Stimulated activated CD8-positive, alpha-beta memory T cell treated with anti-CD3 and anti-CD28 coated beads, Interleukin-12 subunit alpha, Interleukin-12 subunit beta, amount 100 ng/mL, for 4 hours (primary cell): Measurements from ENCODE around the gene APC2.
"Not testable (repeated sequence)": the region's sequence is repeated elsewhere in the genome, so short reads cannot be mapped to it uniquely, and the experiment has no call there.

Experiments used
- DNase-seq: peaks from one replicate; pipeline ENCODE4 v3.0.0-alpha.2; 2020; ENCODE audit warnings: low read depth

The APC2 gene

GRCh38 chr19:1467215-1467489 lies 17.2 kb downstream of the APC2 start:
- no peak for DNase-seq

- no peak for DNase-seq
These were observed 17.8 kb downstream of the APC2 start for GRCh38 chr19:1467490-1468273.

DNA sequence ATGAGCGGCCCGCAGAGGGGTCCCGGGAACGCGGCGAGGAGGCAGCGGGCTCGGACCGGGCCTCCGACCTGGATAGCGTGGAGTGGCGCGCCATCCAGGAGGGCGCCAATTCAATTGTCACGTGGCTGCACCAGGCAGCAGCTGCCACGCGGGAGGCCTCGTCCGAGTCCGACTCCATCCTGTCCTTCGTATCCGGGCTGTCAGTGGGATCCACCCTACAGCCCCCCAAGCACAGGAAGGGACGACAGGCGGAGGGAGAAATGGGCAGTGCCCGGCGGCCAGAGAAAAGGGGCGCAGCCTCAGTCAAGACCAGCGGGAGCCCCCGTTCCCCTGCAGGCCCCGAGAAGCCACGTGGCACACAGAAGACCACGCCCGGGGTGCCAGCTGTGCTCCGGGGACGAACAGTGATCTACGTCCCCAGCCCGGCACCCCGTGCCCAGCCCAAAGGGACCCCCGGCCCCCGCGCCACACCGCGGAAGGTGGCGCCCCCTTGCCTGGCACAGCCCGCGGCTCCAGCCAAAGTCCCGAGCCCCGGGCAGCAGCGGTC lies 18.4 kb downstream of the APC2 start:
- DNase-seq, result no peak

DNA sequence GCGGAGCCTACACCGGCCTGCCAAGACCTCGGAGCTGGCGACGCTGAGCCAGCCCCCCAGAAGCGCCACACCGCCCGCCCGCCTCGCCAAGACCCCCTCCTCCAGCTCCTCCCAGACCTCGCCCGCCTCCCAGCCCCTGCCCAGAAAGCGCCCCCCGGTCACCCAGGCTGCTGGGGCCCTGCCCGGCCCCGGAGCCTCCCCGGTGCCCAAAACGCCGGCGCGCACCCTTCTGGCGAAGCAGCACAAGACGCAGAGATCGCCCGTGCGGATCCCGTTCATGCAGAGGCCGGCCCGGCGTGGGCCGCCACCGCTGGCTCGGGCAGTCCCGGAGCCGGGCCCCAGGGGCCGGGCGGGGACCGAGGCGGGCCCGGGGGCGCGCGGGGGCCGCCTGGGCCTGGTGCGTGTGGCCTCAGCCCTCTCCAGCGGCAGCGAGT lies 18.9 kb downstream of the APC2 start:
- no peak for DNase-seq

- DNase-seq, result no peak
These were observed 19.5 kb downstream of the APC2 start for GRCh38 chr19:1469255-1470054.

DNA sequence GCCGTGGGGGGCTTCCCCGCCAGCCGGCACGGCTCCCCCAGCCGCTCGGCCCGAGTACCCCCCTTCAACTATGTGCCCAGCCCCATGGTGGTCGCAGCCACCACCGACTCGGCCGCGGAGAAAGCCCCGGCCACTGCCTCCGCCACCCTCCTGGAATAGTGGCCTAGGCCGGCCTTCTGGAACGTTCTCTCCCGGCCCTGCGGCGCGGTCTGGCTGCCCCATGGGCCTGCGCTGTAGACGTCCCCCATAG lies 20.1 kb downstream of the APC2 start:
- no peak for DNase-seq

DNA sequence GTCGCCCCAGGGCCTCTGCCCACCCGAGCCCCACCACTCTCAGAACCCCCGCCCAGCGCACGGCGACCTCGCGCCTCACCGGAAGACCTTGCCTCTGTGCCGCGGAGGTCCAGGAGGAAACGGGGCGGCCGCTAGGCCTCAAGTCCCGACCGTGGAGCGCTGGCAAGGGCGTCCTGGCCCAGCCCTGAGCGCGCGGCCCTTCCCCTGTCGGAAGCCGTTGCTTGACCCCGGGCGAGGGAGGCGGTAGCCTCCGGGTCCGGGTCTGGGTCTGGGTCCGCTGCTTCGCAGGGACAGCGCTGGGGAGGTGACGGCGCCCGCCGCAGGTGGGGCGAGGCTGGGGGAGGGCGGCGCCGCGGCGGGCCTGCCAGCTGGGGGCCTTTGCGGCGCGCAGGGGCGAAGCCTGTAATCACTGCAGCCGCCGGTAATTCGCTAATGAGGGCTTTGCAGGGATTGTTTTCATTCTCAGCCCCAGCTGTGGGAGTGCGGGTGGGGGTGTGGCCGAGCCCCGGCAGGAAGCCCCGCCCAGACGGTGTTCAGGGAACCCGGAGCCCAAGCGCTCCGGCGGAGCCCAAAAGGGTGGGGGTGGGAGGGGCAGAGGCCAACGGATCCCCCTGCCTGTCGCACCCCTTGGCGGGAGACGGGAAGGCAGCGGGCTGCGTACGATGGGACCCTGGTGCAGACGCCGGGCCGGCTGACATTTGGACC lies 20.5 kb downstream of the APC2 start:
- peak; percentile 53 for DNase-seq

GRCh38 chr19:1471010-1471514 lies 21.1 kb downstream of the APC2 start:
- DNase-seq, result no peak

GRCh38 chr19:1471515-1472160 lies 21.7 kb downstream of the APC2 start:
- no peak for DNase-seq

- DNase-seq, result no peak
These were observed 22.5 kb downstream of the APC2 start for GRCh38 chr19:1472231-1473084.

- no peak for DNase-seq
These were observed 23.3 kb downstream of the APC2 start for GRCh38 chr19:1473085-1473851.

DNA sequence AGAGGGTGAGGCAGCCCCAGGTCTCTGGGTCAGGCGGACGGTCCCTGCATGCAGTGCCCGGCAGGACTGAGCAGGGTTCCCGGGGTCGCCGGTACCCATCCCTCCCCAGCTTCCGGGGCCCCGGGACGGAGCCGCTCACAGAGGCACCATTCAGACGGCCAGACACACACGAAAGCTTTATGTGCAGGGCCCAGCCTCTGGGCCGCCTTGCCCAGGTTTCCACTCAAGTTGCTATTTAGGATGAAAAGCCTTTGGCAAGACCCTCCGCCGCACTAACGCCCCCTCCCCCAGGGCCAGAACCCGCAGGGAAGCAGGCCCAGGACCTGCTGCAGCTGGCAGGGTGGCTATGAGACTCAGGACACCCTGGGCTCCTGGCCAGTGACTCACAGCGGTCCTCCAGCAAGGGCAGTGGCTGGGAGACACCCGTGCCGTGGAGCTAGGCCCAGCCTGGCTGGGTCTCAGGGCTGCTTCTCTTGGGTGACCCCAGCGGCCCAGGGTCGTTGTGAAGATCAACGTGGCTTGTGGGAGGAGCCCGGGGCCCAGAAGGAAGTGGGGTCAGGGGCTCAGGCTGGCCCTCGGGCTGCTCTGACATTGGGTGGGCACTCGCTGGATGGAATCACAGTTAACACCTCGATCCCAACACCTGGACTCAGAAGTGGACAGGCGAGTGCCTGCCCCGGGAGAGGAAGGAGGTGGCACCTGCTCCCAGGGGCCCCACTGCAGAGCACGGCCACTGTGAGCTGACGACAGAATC lies 24.3 kb downstream of the APC2 start:
- DNase-seq, result no peak

- DNase-seq, result no peak
These were observed 24.9 kb downstream of the APC2 start for GRCh38 chr19:1474765-1475351.

- DNase-seq, result no peak
These were observed 26.0 kb downstream of the APC2 start for GRCh38 chr19:1475751-1476437.

DNA sequence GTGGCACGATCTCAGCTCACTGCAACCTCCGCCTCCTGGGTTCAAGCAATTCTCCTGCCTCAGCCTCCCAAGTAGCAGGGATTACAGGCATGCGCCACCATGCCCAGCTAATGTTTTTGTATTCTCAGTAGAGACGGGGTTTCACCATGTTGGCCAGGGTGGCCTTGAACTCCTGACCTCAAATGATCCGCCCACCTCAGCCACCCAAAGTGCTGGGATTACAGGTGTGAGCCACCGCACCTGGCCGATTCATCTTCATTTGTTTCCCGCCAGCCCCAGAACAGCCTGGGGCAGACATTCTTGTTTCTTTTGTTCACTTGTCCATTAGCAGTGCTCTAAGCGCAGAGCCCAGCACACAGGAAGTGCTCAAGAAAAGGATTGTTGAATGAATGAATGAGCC lies 27.1 kb downstream of the APC2 start:
- DNase-seq, result not testable (repeated sequence)

DNA sequence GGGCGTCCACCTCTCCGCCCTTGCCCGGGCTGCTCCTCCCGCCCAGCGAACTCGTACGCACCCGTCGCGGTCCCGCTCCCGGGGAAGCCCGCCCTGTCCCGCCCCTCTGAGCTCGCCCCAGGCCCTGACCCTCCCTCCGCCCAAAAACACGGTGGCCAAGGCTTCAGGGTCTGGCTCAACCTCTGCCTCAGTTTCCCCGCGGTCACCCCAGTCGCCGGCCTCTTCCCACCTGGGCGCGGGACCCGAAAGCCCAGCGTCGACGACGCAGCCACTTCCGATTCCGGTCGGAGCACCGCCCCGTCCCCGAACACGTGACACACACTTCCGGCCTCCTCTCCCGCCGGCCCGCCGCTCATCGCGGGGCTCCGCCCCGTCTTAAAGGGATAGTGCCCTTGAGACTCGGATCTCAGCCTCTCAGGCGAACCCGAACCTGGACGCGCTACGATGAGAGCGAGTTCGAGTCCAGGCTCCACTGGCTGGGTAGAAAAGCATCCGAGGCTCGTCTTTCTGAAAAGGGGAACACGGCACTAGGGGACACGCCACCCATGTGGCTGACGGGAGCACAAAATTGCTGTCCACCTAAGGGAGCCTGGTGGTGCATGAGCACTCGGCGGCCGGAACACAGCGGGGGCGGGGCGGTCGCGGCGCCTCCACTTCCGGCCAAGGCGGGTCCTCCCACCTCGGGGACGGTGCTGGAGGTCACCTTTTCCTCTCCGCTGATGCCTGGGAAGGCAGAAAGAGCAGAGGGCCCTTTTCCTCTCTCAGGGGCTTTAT lies 29.2 kb downstream of the APC2 start, which contains the start of gene C19orf25:
Gene C19orf25 (minus strand): TSS at position 282 of the 774 bp plus-strand sequence. CDS start 312 bp downstream, outside the sequence.
- DNase-seq, result peak; percentile 82

DNA sequence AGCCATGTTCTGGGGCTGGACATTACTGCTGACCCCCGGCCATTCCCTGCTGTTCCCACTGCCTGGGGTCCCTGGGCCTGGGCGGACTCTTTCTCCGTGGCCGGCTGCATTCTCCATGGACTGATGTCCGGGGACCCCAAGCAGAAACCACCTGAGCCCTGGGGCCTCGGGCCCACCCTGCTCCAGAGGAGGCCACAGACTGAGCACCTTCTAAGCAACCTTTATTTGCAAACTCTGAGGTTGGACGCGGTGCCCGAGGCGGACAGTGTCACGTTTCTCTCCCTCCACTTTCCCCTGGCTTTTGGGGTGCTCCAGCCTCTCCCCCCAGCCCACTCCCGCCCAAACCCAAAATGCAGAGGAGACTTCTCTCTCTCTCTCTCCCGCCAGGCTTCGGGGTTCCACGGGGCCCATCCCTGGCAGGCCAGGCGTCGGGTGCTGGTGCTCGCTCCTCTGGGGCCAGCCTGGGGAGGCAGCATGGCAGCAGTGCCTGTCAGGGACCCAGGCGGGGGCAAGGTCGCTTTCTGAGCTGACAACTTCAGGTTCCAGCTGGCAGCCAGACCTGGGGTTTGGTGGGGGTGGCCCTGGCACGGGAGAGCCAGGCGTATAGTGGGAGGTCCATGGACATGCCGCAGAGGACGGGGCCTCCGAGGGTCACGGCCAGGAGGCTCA lies 31.4 kb downstream of the APC2 start:
- no peak for DNase-seq
